HEK293T (cell line): Measurements from ENCODE around the gene ACBD6.

Experiments used
- ARNT ChIP-seq: fragments of 450-650 bp; IDR thresholded peaks from 2 replicates; pipeline ENCODE4 v1.6.1; 2017; ENCODE audit warnings: mild to moderate bottlenecking
- BHLHE40 ChIP-seq: fragments of 450-650 bp; IDR thresholded peaks from 2 replicates; pipeline ENCODE4 v1.6.1; 2016; ENCODE audit warnings: mild to moderate bottlenecking, moderate library complexity, borderline replicate concordance
- ELF4 ChIP-seq: fragments of 450-650 bp; IDR thresholded peaks from 2 replicates; pipeline ENCODE4 v1.6.1; 2017; ENCODE audit warnings: antibody characterized with exemption
- FOXA1 ChIP-seq: fragments of 450-650 bp; IDR thresholded peaks from 2 replicates; pipeline ENCODE4 v1.6.1; 2016; ENCODE audit warnings: mild to moderate bottlenecking
- L3MBTL2 ChIP-seq: fragments of 450-650 bp; conservative IDR thresholded peaks from 2 replicates; pipeline ENCODE4 v1.6.1; 2016; ENCODE audit warnings: mild to moderate bottlenecking
- LEF1 ChIP-seq: fragments of 450-650 bp; IDR thresholded peaks from 2 replicates; pipeline ENCODE4 v1.6.1; 2017; ENCODE audit warnings: mild to moderate bottlenecking, borderline replicate concordance
- NFRKB ChIP-seq: fragments of 450-650 bp; IDR thresholded peaks from 2 replicates; pipeline ENCODE4 v1.6.1; 2016; ENCODE audit warnings: mild to moderate bottlenecking, moderate library complexity
- SP1 ChIP-seq: fragments of 450-650 bp; IDR thresholded peaks from 2 replicates; pipeline ENCODE4 v1.6.1; 2017
- SUZ12 ChIP-seq: fragments of 450-650 bp; IDR thresholded peaks from 2 replicates; pipeline ENCODE4 v1.6.1; 2016; ENCODE audit warnings: mild to moderate bottlenecking
- ZNF384 ChIP-seq: fragments of 450-650 bp; IDR thresholded peaks from 2 replicates; pipeline ENCODE4 v1.6.1; 2016
- TF ChIP-seq, protein P1 (sequence below): fragments of 450-650 bp; IDR thresholded peaks from 2 replicates; pipeline ENCODE4 v1.6.1; 2016

DNA sequence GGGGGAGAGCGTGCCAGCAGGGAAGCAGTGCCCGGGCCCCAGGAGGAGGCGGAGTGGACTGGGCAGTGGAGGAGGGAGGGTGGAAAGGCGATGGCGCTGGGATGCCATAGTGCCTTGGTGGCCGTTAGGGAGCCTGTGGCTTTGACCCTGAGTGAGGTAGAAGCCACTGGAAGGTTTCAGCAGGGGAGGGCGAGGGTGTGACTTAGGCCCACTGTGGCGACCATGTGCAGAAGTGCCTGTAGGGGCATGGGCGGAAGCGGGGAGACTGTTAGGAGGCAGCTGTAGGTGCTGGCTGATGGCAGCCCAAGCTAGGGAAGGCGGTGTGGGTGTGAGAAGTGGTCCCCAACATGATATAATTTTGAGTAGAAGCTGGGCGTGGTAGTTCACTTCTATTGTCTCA lies 244.1 kb downstream of the ACBD6 start:
- no peak for TF ChIP-seq SP1
- no peak for TF ChIP-seq LEF1
- no peak for TF ChIP-seq ZNF384
- no peak for TF ChIP-seq BHLHE40
- no peak for TF ChIP-seq FOXA1
- no peak for TF ChIP-seq ARNT
- TF ChIP-seq, protein P1, sequence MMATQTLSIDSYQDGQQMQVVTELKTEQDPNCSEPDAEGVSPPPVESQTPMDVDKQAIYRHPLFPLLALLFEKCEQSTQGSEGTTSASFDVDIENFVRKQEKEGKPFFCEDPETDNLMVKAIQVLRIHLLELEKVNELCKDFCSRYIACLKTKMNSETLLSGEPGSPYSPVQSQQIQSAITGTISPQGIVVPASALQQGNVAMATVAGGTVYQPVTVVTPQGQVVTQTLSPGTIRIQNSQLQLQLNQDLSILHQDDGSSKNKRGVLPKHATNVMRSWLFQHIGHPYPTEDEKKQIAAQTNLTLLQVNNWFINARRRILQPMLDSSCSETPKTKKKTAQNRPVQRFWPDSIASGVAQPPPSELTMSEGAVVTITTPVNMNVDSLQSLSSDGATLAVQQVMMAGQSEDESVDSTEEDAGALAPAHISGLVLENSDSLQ, result no peak
- TF ChIP-seq L3MBTL2, result no peak
- no peak for TF ChIP-seq NFRKB
- TF ChIP-seq SUZ12, result no peak
- TF ChIP-seq ELF4, result no peak
